RCC 7860 (cell line): ENCODE measurements around the gene CEP128.

Experiments used
- DNase-seq: peaks from one replicate; pipeline ENCODE4 v3.0.0-alpha.2; 2015; ENCODE audit warnings: low spot score
- FAIRE-seq: peaks from 2 replicates; lab custom pipeline; 2012; peaks lifted over from hg19 to GRCh38; lab: Jason Lieb, UNC

Gene CEP128

DNA sequence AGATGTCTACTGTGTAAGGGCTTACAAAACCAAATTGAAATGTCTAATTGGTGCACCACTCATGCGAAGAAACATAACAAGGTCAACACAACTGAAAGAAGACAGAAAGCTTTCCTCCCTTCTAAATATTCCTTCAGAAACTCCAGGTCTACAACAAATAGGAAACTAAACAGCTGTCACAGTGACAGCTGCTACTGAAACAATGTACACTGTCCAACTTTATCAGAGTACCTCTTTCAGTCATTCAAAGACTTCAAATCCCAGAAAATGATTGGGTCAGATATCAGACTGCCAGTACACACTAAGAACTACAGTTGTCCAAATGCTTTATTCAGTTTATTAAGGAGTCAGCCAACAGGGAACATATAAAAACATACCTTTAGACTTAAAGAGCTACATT lies 35.2 kb downstream of the CEP128 start:
- no peak for FAIRE-seq
- no peak for DNase-seq

DNA sequence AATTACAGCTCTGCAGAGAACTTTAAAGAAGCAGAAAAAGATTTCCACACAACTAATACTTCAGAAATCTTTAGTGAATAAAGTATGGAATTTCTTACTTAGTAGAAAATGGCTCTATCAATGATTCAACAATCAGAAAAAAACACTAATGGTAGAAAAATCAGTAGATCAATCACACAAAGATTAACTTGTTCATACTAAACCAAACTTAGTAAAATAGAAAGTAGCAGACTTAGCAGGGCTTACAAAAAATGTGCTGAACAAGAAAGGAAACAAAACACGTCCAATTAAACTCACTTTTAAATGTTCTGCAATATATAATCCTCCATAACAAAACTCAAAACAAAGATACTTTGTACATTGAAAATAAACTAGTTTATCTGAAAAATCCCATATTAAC lies 38.9 kb downstream of the CEP128 start:
- DNase-seq (no peak), FAIRE-seq (no peak)

DNA sequence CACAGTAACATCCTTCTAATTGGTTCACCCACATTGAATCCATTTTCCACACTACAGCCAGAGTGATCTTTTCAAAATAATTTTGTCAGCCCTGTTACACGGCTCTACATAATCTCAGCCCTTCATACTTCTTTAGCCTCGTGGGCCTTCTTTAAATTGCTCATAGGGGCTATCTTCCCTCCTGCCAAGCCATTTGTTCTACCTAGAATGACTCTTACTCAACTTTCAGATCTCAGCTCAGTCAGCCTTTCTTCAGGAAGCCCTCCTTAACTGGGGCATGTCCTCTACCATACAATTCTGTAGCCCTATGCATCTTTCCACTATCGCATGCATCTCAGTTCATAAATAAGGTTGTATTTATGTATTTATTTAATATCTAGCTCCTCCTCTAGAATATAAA lies 39.7 kb downstream of the CEP128 start:
- DNase-seq, result no peak
- FAIRE-seq, result no peak

DNA sequence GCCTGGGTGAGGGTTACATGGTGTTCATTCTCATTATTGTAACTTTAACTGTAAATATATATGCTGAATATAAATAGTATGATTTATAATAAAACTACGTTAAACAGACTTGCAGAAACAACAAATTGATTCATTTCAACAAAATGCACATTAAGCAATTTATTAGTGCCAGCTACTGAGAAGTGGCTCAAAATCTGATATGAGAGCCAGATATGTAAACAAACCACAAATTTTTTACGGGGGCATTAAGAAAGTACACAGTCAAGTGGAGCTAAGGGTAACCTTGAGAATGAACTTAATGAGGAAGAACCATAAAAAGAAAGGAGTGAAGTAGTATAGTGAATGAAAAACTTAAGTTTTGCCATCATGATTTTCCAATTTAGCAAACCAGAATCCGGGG lies 40.3 kb downstream of the CEP128 start:
- FAIRE-seq, result no peak
- no peak for DNase-seq

DNA sequence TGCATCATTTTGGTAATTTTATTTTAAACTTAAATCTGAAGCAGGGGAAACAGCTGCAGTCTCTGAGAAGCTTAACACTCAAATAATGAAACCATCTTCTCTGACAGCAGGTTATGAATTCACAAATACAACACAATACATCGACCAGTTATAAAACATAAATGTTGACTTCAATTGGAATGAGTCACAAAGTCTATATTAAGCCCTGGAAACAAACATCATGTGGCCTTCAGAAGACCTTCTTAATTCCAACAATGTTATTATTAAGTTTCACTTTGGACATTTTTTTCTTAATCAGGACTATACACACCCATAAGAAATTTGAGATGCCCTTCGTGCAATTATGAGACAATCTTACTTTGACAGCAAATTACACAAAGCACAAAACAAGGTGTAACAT lies 68.9 kb downstream of the CEP128 start:
- FAIRE-seq, result no peak
- no peak for DNase-seq

DNA sequence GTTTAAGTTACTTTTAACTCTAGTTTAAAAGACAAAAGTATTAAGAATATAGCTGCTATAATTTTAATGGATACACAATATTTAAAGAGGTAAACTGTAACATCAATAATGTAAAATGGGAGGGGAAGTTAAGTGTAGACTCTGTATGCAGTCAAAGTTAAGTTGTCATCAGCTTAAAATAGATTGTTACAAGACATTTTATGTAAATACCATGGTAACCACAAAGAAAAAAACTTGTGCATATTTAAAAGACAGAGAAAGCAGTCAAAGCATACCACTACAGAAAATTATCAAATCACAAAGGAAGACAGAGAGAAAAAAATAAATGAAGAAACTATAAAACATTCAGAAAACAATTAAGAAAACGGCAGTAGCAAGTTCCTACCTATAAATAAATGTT lies 73.3 kb downstream of the CEP128 start:
- DNase-seq (no peak), FAIRE-seq (no peak)

DNA sequence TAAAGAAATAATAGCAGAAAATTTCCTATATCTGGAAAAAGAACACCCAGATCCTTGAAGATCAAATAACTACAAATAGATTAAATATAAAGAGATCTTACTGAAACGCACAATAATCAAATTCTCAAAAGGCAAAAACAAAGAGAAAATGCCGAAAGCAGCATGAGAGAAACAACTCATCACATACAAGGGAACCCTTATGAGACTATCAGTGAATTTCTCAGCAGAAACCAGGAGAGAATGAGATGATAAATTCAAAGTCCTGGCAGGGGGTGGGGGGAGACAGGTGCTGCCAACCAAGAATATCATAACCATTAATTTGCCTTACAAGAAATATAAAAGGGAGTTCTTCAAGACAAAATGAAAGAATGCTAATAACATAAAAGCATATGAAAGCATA lies 73.7 kb downstream of the CEP128 start:
- FAIRE-seq, result no peak
- no peak for DNase-seq

DNA sequence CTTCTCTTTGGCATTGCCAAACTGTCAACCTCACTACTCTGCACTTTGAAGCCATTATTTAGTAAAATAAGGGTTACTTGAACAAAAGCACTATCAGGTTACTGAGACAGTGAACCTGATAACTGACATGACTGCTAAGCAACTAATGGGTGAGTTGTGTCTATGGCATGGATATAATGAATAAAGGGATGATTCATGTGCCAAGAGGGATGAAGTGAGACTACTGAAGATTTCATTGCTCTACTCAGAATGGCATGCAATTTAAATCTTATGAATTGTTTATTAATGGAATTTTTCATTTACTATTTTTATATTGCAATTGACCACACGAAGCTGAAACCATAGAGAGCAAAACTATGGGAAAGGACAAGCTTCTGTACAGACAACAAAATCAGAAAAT lies 74.4 kb downstream of the CEP128 start:
- no peak for DNase-seq
- no peak for FAIRE-seq

DNA sequence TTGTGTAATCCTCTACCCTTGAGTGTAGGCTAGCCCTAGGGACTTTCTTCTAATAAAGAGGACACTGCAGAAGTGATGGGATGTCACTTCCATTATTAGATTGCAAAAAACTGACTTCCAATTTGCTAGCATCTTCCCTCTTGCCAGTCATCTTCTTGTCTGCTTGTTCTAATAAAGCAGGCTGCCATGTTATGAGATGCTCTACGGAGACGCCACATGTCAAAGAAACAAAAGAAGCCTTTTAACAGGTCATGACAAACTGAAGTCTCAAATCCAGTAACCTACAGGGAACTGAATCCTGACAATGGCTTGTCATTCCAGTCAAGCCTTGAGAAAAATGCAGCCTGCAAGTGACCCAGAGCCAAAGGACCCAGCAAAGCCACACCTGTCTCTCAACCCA lies 76.0 kb downstream of the CEP128 start:
- no peak for FAIRE-seq
- DNase-seq, result no peak

DNA sequence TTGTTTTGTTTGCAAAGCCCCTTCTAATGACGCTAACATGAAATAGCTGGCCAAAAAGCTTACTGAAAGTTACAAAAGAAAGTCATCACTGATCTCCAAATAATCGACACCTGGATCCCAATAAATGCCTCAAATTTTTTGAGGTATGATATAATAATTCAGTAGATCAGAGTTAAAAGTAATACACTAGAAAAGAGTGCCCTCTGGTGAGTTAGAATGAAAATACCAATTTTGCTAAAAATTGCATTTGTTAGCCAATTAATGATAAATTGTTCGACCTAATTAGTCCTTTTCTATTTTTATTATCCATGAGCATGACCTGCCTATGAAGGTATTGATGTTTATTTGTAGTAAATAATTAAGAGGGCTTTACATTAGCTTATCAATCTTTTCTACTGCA lies 78.6 kb downstream of the CEP128 start:
- no peak for FAIRE-seq
- DNase-seq, result no peak

DNA sequence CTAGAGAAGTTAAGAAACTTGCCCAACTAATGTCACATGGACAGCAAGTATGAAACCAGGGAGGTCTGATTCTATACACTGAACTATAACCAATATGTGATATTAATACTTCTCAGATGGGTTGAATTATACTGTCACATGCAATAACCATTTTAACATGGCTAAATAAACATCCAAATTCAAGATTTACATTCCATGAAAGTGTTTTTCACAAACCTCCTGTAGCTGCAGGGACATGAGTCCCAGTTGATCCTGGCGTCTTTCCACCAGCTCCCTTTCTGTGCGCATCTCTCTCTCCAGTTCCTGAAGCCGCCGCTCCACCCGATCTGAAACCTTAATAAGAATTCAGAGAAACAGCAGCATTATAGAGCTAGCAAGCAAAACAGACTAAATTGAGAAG lies 79.0 kb downstream of the CEP128 start:
- DNase-seq (no peak), FAIRE-seq (no peak)

DNA sequence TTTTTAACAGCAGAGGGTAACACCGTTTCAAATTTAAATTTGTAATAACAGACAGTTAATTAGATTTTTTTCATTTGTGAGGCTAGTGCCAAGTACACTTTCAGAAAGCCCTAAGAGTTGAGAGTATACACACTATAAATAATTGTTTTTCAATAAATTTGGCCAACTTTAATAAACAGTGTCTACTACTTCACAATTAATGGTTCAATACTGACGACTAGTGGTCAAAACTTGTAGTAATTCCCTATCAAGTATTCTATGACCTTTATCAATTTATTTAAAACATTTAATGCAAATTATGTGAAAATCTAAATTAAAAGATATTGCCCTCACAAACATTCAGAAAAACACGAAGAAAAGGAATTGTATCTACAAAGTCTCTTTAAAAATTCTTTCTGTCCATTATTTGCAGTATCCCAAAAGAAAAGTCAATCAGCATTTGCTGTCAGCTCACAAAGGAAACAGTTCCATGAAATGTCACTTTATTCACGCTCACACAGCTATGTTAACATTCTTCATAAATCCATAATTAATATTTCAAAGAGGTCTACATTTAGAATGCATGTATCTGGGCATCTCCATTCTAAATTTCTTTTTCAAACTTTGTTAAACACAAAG lies 91.2 kb downstream of the CEP128 start:
- FAIRE-seq (peak; percentile 64), DNase-seq (peak; percentile 6)

DNA sequence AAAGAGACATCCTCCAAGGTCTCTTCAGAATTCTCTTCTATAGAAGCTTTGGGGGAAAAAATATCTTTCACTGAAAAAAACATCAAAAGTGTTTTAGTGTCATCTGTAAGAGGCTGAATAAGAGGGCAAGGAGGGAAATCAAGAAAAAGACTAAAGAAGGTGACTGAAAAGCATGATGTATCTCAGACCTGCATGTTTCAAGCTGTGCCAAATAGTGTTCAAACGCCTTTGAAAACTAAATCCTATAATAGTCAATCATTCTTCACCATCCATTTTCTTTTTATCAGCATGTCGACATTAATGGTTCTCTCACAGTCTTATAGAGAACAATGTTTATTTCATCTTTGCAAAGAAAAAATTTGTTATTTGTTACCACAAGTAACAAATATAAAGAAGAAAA lies 94.5 kb downstream of the CEP128 start:
- DNase-seq (no peak), FAIRE-seq (no peak)

DNA sequence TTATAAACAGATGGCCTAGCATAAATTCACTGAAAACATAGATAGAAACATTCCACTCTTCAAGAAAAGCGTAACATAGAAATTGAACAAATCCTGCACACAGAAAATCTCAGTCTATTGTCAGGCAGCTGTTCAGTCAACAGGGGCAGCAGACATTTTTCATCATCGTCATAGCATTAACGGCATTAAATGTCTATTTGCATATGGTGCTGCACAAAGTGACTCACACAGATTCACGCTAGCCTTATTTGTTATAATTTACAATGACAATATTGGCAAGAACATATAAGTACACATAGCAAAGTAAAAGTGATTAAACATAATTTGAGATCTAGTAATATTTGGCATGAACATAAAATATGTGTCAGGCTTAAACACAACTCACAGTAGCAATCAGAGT lies 95.7 kb downstream of the CEP128 start:
- FAIRE-seq, result no peak
- no peak for DNase-seq

DNA sequence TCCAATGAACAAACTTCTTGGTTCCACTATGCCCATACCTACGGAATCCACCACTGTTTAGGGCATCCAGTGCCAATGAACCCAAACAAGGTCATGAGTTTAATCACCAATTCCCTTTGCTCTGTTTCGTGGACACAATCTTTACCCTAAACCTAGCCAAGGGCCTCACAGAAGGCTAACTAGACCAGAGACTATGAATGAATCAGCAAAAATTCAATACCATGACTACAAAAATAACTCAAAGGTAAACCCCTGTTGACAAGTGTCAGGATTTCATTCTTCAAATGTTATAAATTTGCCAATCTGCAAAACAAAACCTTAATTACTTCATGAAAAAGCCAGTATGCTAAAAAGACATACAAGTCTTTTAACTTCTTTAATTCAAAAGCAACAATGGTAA lies 96.7 kb downstream of the CEP128 start:
- no peak for DNase-seq
- no peak for FAIRE-seq

DNA sequence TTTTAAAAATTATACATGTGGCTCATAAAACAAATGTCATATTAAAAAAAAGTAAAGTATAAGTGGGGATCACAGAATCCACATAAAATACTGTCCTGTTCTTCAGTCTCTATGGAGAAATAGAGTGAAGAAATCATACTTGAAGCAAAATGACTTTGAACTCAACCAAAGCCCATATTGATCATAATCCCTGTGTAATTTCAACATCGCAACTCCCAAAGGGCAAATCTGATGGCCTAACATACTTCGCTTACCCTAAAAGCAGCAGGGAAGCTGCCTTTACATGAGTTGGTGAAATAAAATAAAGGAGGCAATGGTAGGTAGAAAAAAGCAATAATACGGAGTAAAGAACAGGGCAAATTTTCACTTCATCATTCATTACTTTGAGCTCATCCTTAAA lies 101.8 kb downstream of the CEP128 start:
- no peak for DNase-seq
- no peak for FAIRE-seq

DNA sequence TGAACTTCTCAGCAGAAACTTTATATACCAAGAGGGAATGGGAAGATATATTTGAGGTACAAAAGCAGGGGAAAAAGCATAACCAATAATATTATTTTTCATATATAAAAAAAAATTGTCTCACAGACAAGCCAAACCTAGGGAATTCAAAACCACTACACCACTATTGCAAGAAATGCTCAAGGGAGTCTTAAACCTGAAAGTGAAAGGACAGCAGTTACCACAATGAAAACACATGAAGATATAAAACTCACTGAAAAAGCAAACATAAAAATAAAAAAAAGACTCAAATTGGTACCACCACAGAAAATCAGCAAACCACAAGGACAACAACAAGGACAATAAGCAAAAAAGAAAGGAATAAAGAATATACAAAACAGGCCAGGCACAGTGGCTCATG lies 131.9 kb downstream of the CEP128 start:
- no peak for FAIRE-seq

DNA sequence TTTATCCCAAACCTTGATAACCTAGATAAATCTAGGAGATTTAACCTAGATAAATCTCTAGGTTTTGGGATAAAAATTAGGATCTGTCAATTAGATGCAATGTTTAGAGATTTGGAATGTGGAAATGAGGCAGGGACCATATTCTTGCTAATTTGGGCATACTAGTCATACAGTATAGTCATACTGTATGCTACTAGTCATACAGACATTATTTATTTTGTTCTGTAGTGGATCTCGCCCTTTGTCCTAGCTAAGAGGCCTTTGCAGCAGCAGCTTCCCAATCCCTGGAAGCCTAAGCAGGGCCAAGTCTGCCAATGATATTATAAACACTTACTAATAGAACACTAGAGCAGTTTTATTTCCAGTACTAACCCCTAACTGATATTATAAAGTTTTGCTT lies 136.4 kb downstream of the CEP128 start:
- FAIRE-seq (no peak), DNase-seq (no peak)

More for the DNA sequence above, 131.9 kb downstream of the CEP128 start:
- DNase-seq, result no peak

DNA sequence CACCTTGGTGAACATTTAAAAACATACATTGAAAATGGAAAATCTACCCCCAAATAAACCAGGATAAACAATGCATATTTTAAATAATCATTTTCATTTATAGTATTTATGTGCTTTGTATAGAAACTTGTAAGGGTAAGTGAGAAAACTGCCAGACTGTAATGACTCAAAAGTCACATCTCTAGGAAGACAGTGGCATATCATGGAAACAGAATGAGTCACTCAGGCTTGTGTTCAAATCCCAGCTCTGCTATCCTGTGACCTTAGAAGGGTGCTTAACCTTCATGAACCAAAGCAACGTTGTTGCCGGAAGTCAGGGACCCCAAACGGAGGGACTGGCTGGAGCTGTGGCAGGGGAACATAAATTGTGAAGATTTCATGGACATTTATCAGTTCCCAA lies 142.7 kb downstream of the CEP128 start:
- DNase-seq (no peak), FAIRE-seq (no peak)

DNA sequence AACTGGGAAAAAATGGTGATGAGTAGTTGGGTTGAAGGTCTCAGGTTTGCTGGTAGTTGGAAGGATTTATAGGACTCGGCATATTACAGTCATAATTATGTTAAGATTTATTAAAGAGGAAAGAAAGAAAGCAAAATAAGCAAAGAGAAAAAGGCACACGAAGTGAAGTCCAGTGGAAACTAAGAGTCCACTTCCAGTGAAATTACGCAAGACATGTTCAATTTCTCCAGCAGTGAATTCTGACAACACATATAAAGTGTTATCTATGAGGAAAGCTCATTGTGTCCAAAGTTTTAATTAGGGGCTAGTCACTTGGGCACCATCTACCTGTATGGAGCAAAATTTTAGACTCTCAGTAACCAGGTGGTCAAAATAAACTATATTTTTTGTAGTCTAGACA lies 143.3 kb downstream of the CEP128 start:
- DNase-seq, result no peak
- FAIRE-seq, result no peak

DNA sequence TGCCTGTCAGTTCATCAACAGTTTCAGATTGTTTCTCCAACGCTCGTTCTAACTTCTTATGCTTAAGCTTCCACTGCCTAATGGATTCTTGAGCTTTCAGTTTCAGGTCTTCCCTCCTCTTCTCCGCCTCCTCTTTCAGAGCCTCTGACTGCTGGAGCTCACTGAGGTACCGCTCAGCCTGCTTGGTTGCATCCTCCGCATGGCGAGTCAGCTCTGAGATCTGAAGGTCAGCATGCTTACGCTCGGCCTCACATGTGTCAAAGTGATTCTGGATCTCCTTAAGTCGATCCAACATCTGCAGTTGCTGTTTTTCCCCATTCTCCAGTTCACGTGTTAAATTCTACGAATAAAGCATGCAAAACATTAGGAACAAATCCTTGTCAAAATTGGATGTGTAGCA lies 148.8 kb downstream of the CEP128 start:
- DNase-seq, result no peak
- FAIRE-seq, result no peak

DNA sequence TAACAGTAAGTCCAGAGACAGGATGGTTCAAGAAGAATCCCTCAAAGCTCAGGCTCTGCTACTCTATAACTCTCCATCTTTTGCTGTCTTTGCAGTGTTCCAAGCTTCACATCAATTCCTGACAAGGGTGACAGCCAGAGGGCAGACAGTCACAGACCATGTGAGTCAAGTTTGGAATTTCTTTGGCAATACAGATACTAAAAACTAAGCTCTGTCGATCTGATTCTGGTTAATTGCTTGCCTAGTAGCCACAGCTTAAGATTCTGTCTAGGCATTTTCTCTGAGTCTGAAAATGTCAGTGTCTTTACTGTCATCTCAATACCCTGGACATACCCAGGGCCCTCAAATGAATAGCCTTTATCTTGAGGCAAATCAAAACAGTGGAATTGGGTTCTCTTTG lies 153.7 kb downstream of the CEP128 start:
- no peak for DNase-seq
- no peak for FAIRE-seq

DNA sequence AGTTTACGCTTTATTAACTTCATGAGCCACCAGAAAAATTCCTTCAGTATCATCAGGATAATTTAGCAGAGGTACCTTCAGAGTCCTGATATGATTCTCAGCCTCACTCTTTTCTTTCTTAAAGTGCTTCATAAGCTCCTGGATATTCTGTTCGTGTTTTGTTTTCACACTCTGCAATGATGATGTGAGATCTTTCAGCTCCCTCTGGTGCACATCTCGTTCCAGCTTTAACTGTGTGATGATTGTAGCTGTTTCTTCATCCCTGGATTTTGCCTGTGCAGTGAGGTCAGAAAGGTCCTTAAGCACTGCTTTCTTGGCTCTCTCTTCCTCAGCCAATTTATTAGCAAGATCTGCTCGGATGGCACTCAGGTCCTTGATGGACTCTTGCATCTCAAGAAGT lies 156.7 kb downstream of the CEP128 start:
- no peak for FAIRE-seq

DNA sequence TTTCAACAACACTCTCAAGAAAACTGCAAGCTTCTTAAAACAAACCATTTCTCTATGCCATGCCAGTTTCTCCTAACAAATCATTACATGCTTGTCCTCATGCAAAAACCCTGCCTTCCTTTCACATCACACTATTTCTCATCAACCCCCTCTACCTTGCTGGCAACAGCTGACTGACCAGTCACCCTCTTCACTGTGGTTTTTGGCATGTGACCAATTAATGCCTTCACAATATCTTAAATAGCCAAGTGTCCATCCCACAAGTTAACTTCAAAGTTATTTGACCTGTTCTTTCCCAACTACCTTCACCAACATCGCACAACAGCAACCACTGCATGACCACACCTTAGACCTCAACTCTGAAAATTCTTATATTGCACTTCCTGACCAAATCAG lies 159.6 kb downstream of the CEP128 start:
- peak; percentile 41 for DNase-seq
- peak; percentile 61 for FAIRE-seq

More for the DNA sequence above, 156.7 kb downstream of the CEP128 start:
- no peak for DNase-seq
